K562 (cell line): ENCODE data around the gene MPC1. TPM values are rescaled to one million over a fixed set of nuclear protein-coding genes. Genes with fewer than 3 reads are reported as not detected.

Experiments used
- BCL6 ChIP-seq: fragments of 250-450 bp; sonication (Bioruptor Pico); IDR thresholded peaks from 2 replicates; pipeline ENCODE4 v1.4.0; 2020
- CBFA2T2 ChIP-seq: fragments of 450-650 bp; conservative IDR thresholded peaks from 2 replicates; pipeline ENCODE4 v1.6.1; 2017; ENCODE audit warnings: mild to moderate bottlenecking
- CHD2 ChIP-seq: IDR thresholded peaks from 2 replicates; pipeline ENCODE4 v1.6.1; 2011; ENCODE audit warnings: low read depth, low read length
- CHD4 ChIP-seq: fragments of 200-600 bp; sonication (generic); IDR thresholded peaks from 3 replicates; pipeline ENCODE4 v1.6.1; 2012; ENCODE audit warnings: low read depth, mild to moderate bottlenecking, mixed read lengths, low read length, inconsistent platforms; ENCODE audit not compliant: insufficient read depth, insufficient replicate concordance, poor library complexity, severe bottlenecking
- EGR1 ChIP-seq: fragments of 450-650 bp; conservative IDR thresholded peaks from 2 replicates; pipeline ENCODE4 v1.6.1; 2017; ENCODE audit warnings: mild to moderate bottlenecking
- GTF3C2 ChIP-seq: IDR thresholded peaks from 3 replicates; pipeline ENCODE4 v1.6.1; 2011; ENCODE audit warnings: borderline replicate concordance, mild to moderate bottlenecking, moderate library complexity; ENCODE audit not compliant: insufficient read length; ENCODE audit errors: extremely low read depth
- PBX2 ChIP-seq, 2 experiments: IDR thresholded peaks in 1 of 2; conservative IDR thresholded peaks in 1 of 2; 2 replicates each; pipeline ENCODE4 v1.6.1; 2016; ENCODE audit warnings: low read depth in 2 of 2, mild to moderate bottlenecking in 1 of 2, missing compliant biosample characterization in 1 of 2, missing genetic modification characterization in 1 of 2, moderate library complexity in 1 of 2
- SFPQ ChIP-seq: fragments of 200-400 bp; formaldehyde crosslinking; IDR thresholded peaks from 2 replicates; pipeline ENCODE4 v1.6.1; 2017; ENCODE audit warnings: mild to moderate bottlenecking, low read depth, low read length, moderate library complexity
- STAT6 ChIP-seq: sonication (generic); formaldehyde crosslinking; IDR thresholded peaks from 2 replicates; pipeline ENCODE4 v1.8.1; 2023; ENCODE audit warnings: mild to moderate bottlenecking, missing genetic modification reagents
- THRA ChIP-seq: fragments of 450-650 bp; IDR thresholded peaks from 2 replicates; pipeline ENCODE4 v1.6.1; 2017; ENCODE audit warnings: mild to moderate bottlenecking, moderate library complexity
- TSC22D4 ChIP-seq: fragments of 450-650 bp; IDR thresholded peaks from 2 replicates; pipeline ENCODE4 v1.6.1; 2016; ENCODE audit warnings: missing genetic modification characterization, missing biosample characterization, control low read depth
- ZKSCAN3 ChIP-seq: fragments of 250-450 bp; sonication (Bioruptor Pico); IDR thresholded peaks from 2 replicates; pipeline ENCODE4 v1.4.0; 2020
- ZNF431 ChIP-seq: sonication (generic); formaldehyde crosslinking; IDR thresholded peaks from 2 replicates; pipeline ENCODE4 v1.8.0; 2022; ENCODE audit warnings: mild to moderate bottlenecking, missing genetic modification reagents
- ZNF764 ChIP-seq: fragments of 250-450 bp; sonication (Bioruptor Pico); IDR thresholded peaks from 2 replicates; pipeline ENCODE4 v1.4.0; 2020; ENCODE audit warnings: low read depth, mild to moderate bottlenecking, moderate library complexity
- polyA plus RNA-seq, 8 experiments: library from polyadenylated mRNA; depleted of rRNA in 4 of 8; stranded (reverse) in 5 of 8; unstranded in 3 of 8; fragments of >200 nt; fragmentation: Nextera tagmentation in 2 of 8; fragmentation: Illumina TruSeq in 1 of 8; extraction: Ambion mirVana in 2 of 8; extraction: Trizol in 1 of 8; gene quantifications; 2 replicates each; pipeline versions ENCODE4 v1.2.1 to v1.2.3, GENCODE V29; 2011 to 2014; ENCODE audit warnings: inconsistent platforms in 1 of 8, missing spikeins in 1 of 8
- total RNA-seq, 7 experiments: library from RNA; depleted of rRNA in 6 of 7; stranded (reverse); fragments of >200 nt in 6 of 7; fragmentation: Illumina TruSeq in 2 of 7; extraction: Trizol in 2 of 7; gene quantifications; 2 replicates each; pipeline versions ENCODE4 v1.2.1 to v1.2.3, GENCODE V29; 2011 to 2021; ENCODE audit warnings: low replicate concordance in 1 of 7

Gene MPC1
- total and polyA plus RNA-seq, 9 of the 15 experiments (the other 6 are each of a cell fraction or from before 2014, with no cell fraction given): 78.6 to 185 (median 138) TPM

- TF ChIP-seq PBX2 (CRISPR knock-in tag; IDR thresholded peaks at IDR 0.05; ENCODE audit: low read depth) (no peak), PBX2 (tag; conservative IDR thresholded peaks at IDR 0.05; ENCODE audit: low read depth) (no peak), CHD4 (no peak), ZNF431 (peak; percentile 74), EGR1 (peak; percentile 92), SFPQ (no peak), CHD2 (no peak), THRA (no peak), CBFA2T2 (no peak), BCL6 (no peak), ZNF764 (CRISPR knock-in tag) (no peak), ZKSCAN3 (CRISPR knock-in tag) (no peak), STAT6 (CRISPR knock-in tag) (no peak), TSC22D4 (no peak), GTF3C2 (no peak)
Observed at GRCh38 chr6:166342349-166343149, 40.2 kb downstream of the MPC1 start, which contains the start of gene SFT2D1 (continued).
